Body of pancreas (tissue), 4 donors: ENCODE results near the gene CRTAC1.

ENCODE experiments used
- POLR2A ChIP-seq, 3 donors: fragments of 450-650 bp; IDR thresholded peaks; one replicate each; pipeline ENCODE4 v1.6.1; 2016; ENCODE audit warnings: antibody characterized with exemption in 3 of 3, mild to moderate bottlenecking in 2 of 3
- TF ChIP-seq, protein P1 (sequence below), 7 experiments: fragments of 450-650 bp in 4 of 7; fragments of 200-600 bp in 3 of 7; sonication (generic) in 3 of 7; IDR thresholded peaks; one replicate each; pipeline ENCODE4 v1.5.1; 2016 to 2019; ENCODE audit warnings: antibody characterized with exemption in 7 of 7

DNA sequence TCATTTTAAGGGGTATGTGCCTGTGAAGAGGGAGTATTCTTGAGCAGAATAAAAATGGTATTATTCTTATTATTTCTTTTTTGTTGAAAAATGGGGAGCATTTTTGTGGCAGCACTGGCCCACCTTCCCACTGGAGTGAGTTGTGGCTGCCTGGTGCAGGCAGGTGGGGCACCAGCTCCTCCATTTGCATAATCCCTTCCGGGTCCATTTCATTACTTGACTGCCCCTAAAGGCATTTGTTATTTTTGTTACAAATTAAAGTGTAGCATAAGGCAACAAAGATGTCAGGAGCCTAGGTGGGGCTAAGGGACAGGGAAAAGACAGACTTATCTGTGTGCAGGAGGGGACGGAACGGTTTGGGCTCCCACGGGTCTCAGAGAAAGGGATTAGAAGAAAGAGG is 154.0 kb downstream of the CRTAC1 start:
- TF ChIP-seq, protein P1, sequence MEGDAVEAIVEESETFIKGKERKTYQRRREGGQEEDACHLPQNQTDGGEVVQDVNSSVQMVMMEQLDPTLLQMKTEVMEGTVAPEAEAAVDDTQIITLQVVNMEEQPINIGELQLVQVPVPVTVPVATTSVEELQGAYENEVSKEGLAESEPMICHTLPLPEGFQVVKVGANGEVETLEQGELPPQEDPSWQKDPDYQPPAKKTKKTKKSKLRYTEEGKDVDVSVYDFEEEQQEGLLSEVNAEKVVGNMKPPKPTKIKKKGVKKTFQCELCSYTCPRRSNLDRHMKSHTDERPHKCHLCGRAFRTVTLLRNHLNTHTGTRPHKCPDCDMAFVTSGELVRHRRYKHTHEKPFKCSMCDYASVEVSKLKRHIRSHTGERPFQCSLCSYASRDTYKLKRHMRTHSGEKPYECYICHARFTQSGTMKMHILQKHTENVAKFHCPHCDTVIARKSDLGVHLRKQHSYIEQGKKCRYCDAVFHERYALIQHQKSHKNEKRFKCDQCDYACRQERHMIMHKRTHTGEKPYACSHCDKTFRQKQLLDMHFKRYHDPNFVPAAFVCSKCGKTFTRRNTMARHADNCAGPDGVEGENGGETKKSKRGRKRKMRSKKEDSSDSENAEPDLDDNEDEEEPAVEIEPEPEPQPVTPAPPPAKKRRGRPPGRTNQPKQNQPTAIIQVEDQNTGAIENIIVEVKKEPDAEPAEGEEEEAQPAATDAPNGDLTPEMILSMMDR (IDR thresholded peaks at IDR 0.05) = no peak
- no peak for TF ChIP-seq POLR2A (IDR thresholded peaks at IDR 0.05)
